HG02642 (cell line): ENCODE data around the gene SSBP4.

ENCODE experiments used
- ATAC-seq: cut with Tn5 transposase; IDR thresholded peaks from one replicate; pipeline ENCODE4 v1.9.1; 2021; ENCODE audit warnings: mild to moderate bottlenecking; ENCODE audit not compliant: unreplicated experiment, poor library complexity

SSBP4 gene

GRCh38 chr19:18480006-18480691, 61.0 kb downstream of the SSBP4 start:
- no peak for ATAC-seq

- no peak for ATAC-seq
Measured at GRCh38 chr19:18481505-18482222, 62.5 kb downstream of the SSBP4 start.

- no peak for ATAC-seq
Measured at GRCh38 chr19:18483119-18483890, 64.1 kb downstream of the SSBP4 start.
